K562 (cell line): ENCODE measurements around the gene NAGPA. TPM values are rescaled to one million over a fixed set of nuclear protein-coding genes. Genes with fewer than 3 reads are reported as not detected.

Experiments
- MCM3 ChIP-seq: fragments of 450-650 bp; IDR thresholded peaks from 2 replicates; pipeline ENCODE4 v1.6.1; 2016
- MEIS2 ChIP-seq: fragments of 450-650 bp; IDR thresholded peaks from 2 replicates; pipeline ENCODE4 v1.6.1; 2014; ENCODE audit warnings: mild to moderate bottlenecking; ENCODE audit not compliant: partially characterized antibody
- PHF20 ChIP-seq: fragments of 450-650 bp; IDR thresholded peaks from 2 replicates; pipeline ENCODE4 v1.6.1; 2018; ENCODE audit not compliant: partially characterized antibody
- RB1 ChIP-seq: fragments of 450-650 bp; IDR thresholded peaks from 2 replicates; pipeline ENCODE4 v1.6.1; 2017; ENCODE audit warnings: low read depth, mild to moderate bottlenecking
- RCOR1 ChIP-seq, 2 experiments: IDR thresholded peaks; 2 replicates each; pipeline ENCODE4 v1.6.1; 2012; ENCODE audit warnings: low read depth in 2 of 2, low read length in 2 of 2, borderline replicate concordance in 1 of 2, improper control_type of control experiment in 1 of 2
- TCF3 ChIP-seq: sonication (generic); formaldehyde crosslinking; IDR thresholded peaks from 2 replicates; pipeline ENCODE4 v1.4.0; 2020; ENCODE audit warnings: mild to moderate bottlenecking, missing genetic modification reagents
- ZNF133 ChIP-seq: fragments of 250-450 bp; sonication (Bioruptor Pico); IDR thresholded peaks from 2 replicates; pipeline ENCODE4 v1.4.0; 2020; ENCODE audit warnings: mild to moderate bottlenecking
- polyA plus RNA-seq, 8 experiments: library from polyadenylated mRNA; depleted of rRNA in 4 of 8; stranded (reverse) in 5 of 8; unstranded in 3 of 8; fragments of >200 nt; fragmentation: Nextera tagmentation in 2 of 8; fragmentation: Illumina TruSeq in 1 of 8; extraction: Ambion mirVana in 2 of 8; extraction: Trizol in 1 of 8; gene quantifications; 2 replicates each; pipeline versions ENCODE4 v1.2.1 to v1.2.3, GENCODE V29; 2011 to 2014; ENCODE audit warnings: inconsistent platforms in 1 of 8, missing spikeins in 1 of 8
- total RNA-seq, 7 experiments: library from RNA; depleted of rRNA in 6 of 7; stranded (reverse); fragments of >200 nt in 6 of 7; fragmentation: Illumina TruSeq in 2 of 7; extraction: Trizol in 2 of 7; gene quantifications; 2 replicates each; pipeline versions ENCODE4 v1.2.1 to v1.2.3, GENCODE V29; 2011 to 2021; ENCODE audit warnings: low replicate concordance in 1 of 7
- TF ChIP-seq, protein P1 (sequence below), 2 experiments: fragments of 450-650 bp; conservative IDR thresholded peaks; 2 replicates each; pipeline ENCODE4 v1.6.1; 2017; ENCODE audit warnings: mild to moderate bottlenecking in 2 of 2, moderate library complexity in 2 of 2
- TF ChIP-seq, protein P2 (sequence below), 2 experiments: fragments of 450-650 bp; IDR thresholded peaks; 2 replicates each; pipeline ENCODE4 v1.6.1; 2016; ENCODE audit warnings: mild to moderate bottlenecking in 2 of 2, borderline replicate concordance in 1 of 2, low read depth in 1 of 2, moderate library complexity in 1 of 2
- TF ChIP-seq, protein P3 (sequence below): sonication (generic); IDR thresholded peaks from 2 replicates; pipeline ENCODE4 v1.6.1; 2016
- TF ChIP-seq, protein P4 (sequence below): fragments of 450-650 bp; formaldehyde crosslinking; IDR thresholded peaks from 2 replicates; pipeline ENCODE4 v1.4.0; 2020; ENCODE audit warnings: mild to moderate bottlenecking, moderate library complexity
- TF ChIP-seq, protein P5 (sequence below): fragments of 450-650 bp; IDR thresholded peaks from 2 replicates; pipeline ENCODE4 v1.6.1; 2016; ENCODE audit warnings: borderline replicate concordance

Gene NAGPA
- total and polyA plus RNA-seq, 9 of the 15 experiments (the other 6 are each of a cell fraction or from before 2014, with no cell fraction given), result 0.15 to 12.7 (median 4.6) TPM

DNA sequence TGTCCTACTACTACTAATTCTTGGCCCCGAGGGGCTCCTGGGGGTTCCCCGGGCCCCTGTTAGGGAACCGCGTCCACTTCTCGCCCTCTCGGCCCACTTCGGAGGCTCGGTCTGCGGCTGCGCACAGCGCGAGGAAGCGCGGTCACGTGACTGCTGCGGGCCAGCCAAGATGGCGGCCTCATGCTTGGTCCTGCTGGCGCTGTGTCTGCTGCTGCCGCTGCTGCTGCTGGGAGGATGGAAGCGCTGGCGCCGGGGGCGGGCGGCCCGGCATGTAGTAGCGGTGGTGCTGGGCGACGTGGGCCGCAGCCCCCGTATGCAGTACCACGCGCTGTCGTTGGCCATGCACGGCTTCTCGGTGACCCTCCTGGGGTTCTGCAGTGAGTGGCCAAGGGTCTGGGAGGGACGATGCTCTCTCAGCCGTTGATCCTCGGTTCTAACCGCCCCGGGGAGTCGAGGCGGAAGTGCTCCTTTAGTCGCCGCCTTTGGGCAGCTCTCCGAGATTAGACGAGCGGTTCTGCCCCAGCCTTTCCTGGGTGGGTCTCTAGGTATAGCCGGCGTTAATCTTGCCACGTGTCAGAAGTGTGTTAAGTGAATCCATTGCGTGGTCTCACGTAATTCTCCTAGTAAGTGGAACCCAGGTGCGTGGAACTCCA, 38.1 kb upstream of the NAGPA start, which contains the start of gene ALG1 (continued):
- TF ChIP-seq, protein P1, sequence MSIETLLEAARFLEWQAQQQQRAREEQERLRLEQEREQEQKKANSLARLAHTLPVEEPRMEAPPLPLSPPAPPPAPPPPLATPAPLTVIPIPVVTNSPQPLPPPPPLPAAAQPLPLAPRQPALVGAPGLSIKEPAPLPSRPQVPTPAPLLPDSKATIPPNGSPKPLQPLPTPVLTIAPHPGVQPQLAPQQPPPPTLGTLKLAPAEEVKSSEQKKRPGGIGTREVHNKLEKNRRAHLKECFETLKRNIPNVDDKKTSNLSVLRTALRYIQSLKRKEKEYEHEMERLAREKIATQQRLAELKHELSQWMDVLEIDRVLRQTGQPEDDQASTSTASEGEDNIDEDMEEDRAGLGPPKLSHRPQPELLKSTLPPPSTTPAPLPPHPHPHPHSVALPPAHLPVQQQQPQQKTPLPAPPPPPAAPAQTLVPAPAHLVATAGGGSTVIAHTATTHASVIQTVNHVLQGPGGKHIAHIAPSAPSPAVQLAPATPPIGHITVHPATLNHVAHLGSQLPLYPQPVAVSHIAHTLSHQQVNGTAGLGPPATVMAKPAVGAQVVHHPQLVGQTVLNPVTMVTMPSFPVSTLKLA (conservative IDR thresholded peaks at IDR 0.05), result peak; percentile 80 to 90
- TF ChIP-seq PHF20 (peak; percentile 99), MEIS2 (no peak), TCF3 (CRISPR knock-in tag) (no peak), RB1 (peak; percentile 79; the same call in 1 of the 2 replicates), ZNF133 (CRISPR knock-in tag) (no peak), RCOR1 (IDR thresholded peaks at IDR 0.05; ENCODE audit: borderline replicate concordance in 1 of 2, low read depth in 2 of 2, low read length in 2 of 2) (peak in 1 of 2 experiments; percentile 34; a peak in 2 of 4 replicates), MCM3 (no peak)
- TF ChIP-seq, protein P2, sequence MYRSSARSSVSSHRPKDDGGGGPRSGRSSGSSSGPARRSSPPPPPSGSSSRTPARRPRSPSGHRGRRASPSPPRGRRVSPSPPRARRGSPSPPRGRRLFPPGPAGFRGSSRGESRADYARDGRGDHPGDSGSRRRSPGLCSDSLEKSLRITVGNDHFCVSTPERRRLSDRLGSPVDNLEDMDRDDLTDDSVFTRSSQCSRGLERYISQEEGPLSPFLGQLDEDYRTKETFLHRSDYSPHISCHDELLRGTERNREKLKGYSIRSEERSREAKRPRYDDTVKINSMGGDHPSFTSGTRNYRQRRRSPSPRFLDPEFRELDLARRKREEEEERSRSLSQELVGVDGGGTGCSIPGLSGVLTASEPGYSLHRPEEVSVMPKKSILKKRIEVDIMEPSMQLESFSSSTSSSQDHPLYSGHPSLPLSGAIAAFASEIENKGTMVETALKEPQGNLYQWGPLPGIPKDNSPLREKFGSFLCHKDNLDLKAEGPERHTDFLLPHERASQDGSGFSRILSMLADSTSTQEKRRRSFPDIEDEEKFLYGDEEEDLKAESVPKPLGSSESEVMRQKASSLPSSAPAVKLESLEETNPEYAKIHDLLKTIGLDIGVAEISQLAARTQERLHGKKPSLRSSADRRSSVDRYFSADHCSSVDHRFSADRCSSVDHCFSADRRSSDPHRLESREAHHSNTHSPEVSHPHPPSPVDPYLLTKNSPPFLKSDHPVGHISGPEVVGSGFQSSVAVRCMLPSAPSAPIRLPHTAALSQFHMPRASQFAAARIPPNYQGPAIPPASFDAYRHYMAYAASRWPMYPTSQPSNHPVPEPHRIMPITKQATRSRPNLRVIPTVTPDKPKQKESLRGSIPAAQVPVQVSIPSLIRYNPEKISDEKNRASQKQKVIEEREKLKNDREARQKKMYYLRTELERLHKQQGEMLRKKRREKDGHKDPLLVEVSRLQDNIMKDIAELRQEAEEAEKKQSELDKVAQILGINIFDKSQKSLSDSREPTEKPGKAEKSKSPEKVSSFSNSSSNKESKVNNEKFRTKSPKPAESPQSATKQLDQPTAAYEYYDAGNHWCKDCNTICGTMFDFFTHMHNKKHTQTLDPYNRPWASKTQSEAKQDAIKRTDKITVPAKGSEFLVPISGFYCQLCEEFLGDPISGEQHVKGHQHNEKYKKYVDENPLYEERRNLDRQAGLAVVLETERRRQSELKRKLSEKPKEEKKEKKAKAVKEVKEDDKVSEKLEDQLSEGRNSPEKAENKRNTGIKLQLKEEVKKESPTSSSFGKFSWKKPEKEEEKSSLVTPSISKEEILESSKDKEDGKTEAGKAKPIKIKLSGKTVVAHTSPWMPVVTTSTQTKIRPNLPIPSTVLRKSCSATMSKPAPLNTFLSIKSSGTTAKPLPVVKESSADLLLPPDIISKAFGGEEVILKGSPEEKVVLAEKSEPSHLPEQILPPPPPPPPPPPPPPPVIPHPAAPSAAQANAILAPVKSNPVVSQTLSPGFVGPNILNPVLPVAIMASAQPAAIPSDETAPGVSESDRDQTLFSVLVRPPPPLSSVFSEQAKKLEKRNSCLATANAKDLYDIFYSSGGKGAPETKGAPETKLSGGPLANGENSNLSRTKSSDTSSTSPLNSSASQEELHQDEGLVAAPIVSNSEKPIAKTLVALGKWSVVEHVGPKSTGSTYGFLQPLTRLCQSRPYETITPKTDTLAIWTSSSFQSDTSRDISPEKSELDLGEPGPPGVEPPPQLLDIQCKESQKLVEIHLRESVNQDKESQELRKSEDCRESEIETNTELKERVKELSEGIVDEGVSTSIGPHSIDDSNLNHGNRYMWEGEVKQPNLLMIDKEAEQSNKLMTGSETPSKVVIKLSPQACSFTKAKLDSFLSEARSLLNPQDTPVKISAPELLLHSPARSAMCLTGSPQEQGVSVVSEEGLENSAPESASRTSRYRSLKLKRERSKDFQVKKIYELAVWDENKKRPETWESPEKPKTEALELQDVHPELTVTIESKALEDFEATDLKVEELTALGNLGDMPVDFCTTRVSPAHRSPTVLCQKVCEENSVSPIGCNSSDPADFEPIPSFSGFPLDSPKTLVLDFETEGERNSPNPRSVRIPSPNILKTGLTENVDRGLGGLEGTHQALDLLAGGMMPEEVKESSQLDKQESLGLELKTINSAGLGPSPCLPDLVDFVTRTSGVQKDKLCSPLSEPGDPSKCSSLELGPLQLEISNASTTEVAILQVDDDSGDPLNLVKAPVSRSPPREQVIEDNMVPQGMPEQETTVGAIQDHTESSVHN (IDR thresholded peaks at IDR 0.05; ENCODE audit: borderline replicate concordance in 1 of 2, low read depth in 1 of 2), result no peak
- TF ChIP-seq, protein P3, sequence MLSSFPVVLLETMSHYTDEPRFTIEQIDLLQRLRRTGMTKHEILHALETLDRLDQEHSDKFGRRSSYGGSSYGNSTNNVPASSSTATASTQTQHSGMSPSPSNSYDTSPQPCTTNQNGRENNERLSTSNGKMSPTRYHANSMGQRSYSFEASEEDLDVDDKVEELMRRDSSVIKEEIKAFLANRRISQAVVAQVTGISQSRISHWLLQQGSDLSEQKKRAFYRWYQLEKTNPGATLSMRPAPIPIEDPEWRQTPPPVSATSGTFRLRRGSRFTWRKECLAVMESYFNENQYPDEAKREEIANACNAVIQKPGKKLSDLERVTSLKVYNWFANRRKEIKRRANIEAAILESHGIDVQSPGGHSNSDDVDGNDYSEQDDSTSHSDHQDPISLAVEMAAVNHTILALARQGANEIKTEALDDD, result no peak
- TF ChIP-seq, protein P4, sequence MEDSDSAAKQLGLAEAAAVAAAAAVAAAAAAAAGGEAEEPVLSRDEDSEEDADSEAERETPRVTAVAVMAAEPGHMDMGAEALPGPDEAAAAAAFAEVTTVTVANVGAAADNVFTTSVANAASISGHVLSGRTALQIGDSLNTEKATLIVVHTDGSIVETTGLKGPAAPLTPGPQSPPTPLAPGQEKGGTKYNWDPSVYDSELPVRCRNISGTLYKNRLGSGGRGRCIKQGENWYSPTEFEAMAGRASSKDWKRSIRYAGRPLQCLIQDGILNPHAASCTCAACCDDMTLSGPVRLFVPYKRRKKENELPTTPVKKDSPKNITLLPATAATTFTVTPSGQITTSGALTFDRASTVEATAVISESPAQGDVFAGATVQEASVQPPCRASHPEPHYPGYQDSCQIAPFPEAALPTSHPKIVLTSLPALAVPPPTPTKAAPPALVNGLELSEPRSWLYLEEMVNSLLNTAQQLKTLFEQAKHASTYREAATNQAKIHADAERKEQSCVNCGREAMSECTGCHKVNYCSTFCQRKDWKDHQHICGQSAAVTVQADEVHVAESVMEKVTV (CRISPR knock-in tag), result peak; percentile 59
- TF ChIP-seq, protein P5, sequence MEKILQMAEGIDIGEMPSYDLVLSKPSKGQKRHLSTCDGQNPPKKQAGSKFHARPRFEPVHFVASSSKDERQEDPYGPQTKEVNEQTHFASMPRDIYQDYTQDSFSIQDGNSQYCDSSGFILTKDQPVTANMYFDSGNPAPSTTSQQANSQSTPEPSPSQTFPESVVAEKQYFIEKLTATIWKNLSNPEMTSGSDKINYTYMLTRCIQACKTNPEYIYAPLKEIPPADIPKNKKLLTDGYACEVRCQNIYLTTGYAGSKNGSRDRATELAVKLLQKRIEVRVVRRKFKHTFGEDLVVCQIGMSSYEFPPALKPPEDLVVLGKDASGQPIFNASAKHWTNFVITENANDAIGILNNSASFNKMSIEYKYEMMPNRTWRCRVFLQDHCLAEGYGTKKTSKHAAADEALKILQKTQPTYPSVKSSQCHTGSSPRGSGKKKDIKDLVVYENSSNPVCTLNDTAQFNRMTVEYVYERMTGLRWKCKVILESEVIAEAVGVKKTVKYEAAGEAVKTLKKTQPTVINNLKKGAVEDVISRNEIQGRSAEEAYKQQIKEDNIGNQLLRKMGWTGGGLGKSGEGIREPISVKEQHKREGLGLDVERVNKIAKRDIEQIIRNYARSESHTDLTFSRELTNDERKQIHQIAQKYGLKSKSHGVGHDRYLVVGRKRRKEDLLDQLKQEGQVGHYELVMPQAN, result peak; percentile 97
